Superior temporal gyrus (tissue), 1 donor: ENCODE results near the gene NOLC1.

Experiments
- DNase-seq: peaks from one replicate; pipeline ENCODE4 v3.0.0-alpha.2; 2016; ENCODE audit errors: extremely low spot score

NOLC1 gene

GRCh38 chr10:102121739-102122372, 30.3 kb upstream of the NOLC1 start:
- no peak for DNase-seq

GRCh38 chr10:102122450-102122849, 29.7 kb upstream of the NOLC1 start:
- no peak for DNase-seq

DNA sequence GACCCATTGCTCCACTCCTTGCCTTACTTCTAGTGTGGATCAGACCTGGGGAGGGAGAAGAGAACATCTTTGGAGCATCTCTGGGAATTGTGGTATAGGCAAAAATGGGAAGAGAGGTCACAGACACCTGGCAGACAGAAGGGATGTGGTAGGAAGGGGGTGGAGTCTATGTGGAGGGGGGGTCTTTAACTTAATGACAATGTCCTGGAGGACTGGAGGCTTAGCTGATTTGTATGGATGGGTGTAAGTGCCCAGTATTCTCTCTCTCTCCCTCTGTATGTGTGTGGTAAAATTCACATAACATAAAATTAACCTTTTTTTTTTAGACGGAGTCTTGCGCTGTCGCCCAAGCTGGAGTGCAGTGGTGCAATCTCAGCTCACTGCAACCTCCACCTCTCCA, 29.0 kb upstream of the NOLC1 start:
- DNase-seq: no peak

DNA sequence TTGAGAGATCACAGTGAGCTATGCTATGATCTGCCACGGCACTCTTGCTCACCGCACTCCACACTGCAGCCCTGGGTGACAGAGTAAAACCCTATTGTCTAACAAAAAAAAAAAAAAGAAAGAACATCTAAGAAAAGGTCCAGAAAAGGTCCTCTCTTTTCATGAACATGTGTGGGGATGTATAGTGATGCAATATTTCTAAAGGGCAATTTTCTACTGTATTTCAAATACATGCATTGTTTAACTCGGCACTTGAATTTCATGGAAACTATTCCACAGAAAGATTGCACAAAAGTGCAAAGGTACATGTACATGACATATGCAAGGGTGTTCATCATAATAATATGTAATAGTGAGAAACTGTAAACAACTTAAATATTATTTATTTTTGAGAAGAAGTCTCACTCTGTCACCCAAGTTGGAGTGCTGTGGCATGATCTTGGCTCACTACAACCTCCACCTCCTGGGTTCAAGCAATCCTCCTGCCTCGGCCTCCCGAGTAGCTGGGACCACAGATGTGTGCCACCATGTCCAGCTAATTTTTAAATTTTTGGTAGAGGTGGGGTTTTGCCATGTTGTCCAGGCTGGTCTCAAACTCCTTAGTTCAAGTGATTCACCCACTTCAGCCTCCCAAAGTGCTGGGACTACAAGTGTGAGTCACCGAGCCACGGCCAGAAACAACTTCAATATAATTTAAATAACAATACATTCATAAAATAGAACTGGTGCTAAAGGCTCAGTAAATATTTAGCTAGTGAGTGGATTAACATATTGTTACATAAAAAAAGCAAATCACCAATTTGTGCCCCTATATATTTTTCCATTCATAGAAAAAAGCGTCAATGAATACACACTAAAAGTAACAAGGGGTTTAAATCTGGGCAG, 20.7 kb upstream of the NOLC1 start:
- DNase-seq: no peak

DNA sequence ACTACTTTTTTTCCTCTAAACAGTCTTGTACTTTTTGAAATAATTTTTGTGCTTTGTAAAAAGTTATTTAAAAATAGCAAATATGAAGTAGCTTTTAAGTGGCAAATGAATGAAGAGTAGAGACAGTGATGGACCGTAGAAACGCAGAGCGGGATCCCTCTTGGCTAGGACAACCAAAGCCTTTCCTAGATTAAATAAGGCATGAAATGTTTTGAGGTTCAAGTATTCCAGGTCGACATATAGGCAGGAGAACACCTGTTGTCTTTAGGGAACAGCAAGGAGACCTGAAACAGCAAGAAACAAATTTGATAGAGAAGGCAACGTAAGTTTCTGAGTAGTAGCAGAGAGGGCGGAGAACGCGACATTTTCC, 20.0 kb upstream of the NOLC1 start:
- no peak for DNase-seq

GRCh38 chr10:102132563-102133372, 19.4 kb upstream of the NOLC1 start, which contains the start of gene PPRC1:
Gene PPRC1, plus strand, starts transcription at chr10:102133040. Its CDS starts 29 bp downstream, at chr10:102133069.
- peak; percentile 99 for DNase-seq

- peak; percentile 47 for DNase-seq
Observed at GRCh38 chr10:102133373-102134195, 18.6 kb upstream of the NOLC1 start.

DNA sequence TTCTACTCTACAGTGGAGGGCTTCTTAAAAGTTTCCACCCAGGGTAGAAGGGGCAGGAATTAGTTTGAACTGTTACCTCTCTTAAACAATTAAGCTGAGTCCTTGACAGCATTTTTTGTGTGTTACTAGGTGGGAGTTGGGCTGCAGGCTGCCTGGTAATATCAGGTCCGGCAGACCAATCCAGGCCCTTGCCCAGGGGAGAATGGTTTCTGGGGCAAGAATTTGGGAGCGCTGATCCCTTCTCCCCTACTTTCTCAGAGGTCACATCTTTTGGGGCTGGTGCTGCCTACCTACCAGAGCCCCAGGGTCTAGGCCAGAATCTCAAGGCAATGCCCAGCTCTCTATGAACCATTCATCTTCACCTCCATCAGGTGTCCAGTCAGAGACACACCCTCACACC, 17.8 kb upstream of the NOLC1 start:
- DNase-seq: no peak

- DNase-seq: no peak
Observed at GRCh38 chr10:102135956-102136526, 16.1 kb upstream of the NOLC1 start.

DNA sequence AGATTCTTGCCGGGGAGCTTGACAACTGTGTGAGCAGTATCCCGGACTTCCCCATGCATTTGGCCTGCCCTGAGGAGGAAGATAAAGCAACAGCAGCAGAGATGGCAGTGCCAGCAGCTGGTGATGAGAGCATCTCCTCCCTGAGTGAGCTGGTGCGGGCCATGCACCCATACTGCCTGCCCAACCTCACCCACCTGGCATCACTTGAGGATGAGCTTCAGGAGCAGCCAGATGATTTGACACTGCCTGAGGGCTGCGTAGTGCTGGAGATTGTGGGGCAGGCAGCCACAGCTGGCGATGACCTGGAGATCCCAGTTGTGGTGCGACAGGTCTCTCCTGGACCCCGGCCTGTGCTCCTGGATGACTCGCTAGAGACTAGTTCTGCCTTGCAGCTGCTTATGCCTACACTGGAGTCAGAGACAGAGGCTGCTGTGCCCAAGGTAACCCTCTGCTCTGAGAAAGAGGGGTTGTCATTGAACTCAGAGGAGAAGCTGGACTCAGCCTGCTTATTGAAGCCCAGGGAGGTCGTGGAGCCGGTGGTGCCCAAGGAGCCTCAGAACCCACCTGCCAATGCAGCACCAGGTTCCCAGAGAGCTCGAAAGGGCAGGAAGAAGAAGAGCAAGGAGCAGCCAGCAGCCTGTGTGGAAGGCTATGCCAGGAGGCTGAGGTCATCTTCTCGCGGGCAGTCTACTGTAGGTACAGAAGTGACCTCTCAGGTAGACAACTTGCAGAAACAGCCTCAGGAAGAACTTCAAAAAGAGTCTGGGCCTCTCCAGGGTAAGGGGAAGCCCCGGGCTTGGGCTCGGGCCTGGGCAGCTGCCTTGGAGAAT, 12.7 kb upstream of the NOLC1 start:
- DNase-seq: no peak

DNA sequence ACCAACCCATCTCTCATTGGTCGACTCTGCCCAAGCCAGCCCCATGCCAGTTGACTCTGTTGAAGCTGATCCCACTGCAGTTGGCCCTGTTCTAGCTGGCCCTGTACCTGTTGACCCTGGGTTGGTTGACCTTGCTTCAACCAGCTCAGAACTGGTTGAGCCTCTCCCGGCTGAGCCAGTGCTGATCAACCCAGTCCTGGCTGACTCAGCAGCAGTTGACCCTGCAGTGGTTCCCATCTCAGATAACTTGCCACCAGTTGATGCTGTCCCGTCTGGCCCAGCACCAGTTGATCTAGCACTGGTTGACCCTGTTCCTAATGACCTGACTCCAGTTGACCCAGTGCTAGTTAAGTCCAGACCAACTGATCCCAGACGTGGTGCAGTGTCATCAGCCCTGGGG, 12.0 kb upstream of the NOLC1 start:
- DNase-seq: no peak

GRCh38 chr10:102140913-102141540, 11.2 kb upstream of the NOLC1 start:
- DNase-seq: no peak

DNA sequence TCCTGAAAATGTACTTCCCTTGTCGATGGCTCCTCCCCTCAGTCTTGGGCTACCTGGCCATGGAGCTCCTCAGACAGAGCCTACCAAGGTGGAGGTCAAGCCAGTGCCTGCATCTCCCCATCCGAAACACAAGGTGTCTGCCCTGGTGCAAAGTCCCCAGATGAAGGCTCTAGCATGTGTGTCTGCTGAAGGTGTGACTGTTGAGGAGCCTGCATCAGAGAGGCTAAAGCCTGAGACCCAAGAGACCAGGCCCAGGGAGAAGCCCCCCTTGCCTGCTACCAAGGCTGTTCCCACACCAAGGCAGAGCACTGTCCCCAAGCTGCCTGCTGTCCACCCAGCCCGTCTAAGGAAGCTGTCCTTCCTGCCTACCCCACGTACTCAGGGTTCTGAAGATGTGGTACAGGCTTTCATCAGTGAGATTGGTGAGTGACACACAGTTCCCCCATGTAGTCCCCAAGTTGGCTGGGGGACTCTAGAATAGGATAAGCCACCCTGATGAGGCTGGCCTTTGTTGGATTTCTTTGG, 10.5 kb upstream of the NOLC1 start:
- DNase-seq: no peak

- DNase-seq: no peak
Observed at GRCh38 chr10:102146971-102147428, 5.2 kb upstream of the NOLC1 start.

GRCh38 chr10:102147561-102147960, 4.6 kb upstream of the NOLC1 start:
- no peak for DNase-seq

DNA sequence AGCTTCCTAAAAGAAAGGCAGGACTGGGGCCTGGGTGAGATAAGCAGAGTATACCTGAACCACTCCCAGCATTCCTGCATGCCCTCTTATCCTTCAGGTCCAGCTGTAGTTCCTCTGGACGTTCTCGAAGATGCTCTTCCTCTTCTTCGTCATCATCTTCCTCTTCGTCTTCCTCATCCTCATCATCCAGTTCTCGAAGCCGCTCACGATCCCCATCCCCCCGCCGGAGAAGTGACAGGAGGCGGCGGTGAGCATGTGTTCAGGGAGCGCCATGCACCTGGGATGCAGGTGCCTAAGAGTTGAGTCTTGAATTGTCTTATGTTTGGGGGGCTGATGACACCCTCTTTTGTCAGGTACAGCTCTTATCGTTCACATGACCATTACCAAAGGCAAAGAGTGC, 3.9 kb upstream of the NOLC1 start:
- no peak for DNase-seq

DNA sequence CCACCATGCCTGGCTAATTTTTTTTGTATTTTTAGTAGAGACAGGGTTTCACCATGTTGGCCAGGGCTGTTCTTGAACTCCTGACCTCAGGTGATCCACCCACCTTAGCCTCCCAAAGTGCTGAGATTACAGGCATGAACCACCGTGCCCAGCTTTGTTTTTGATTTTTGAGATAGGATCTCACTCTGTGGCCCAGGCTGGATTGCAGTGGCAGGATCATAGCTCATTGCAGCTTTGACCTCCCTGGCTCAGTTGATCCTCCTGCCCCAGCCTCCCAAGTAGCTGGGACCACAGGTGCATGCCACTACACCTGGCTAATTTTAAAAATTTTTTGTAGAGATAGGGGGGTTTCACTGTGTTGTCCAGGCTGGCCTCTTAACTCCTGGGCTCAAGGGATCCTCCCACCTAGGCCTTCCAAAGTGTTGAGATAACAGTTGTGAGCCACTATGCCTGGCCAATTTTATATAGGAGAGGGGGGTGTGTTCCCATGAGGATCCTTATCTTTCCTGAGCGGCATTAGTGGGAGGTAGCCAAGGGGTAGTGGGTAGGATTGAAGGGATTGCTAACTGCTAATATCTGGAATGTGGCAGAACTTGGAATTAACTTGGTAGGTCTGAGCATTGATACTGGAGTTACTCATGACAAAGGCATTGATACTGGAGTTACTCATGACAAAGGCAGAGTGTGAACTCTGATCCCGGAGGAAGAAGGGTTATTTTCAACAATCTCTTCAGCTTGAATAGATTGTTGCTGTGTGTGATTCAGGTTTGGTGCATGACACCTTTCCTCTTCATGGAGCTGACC, 1.0 kb upstream of the NOLC1 start:
- DNase-seq: no peak

DNA sequence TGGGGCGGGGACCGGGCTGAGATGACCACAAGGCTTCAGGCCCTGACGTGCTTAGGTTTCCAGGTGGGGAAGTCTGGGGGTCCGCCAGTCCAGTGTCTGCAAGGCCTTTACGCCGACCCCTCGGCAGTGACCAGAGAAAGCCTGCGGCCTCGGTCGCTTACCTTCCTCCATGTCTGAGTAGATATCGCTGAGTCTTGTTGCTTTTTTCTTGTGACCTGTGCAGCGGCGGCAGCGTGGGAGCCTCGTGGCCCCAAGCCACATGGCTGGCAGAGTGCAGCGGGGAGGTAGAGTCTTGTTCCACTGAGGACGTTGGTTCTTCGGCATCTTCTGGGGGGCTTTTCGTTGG, 329 bp downstream of the NOLC1 start:
- no peak for DNase-seq
